GM12892 (cell line): ENCODE results near the gene MACROD2.

ENCODE experiments used
- POLR2A ChIP-seq: IDR thresholded peaks from 2 replicates; pipeline ENCODE4 v1.6.1; 2011; ENCODE audit warnings: low read depth, low read length, control low read depth
- POLR2AphosphoS5 ChIP-seq: IDR thresholded peaks from 2 replicates; pipeline ENCODE4 v1.6.1; 2011; ENCODE audit warnings: low read depth, low read length, control low read depth

GRCh38 chr20:14633507-14633906, 638.2 kb downstream of the MACROD2 start:
- TF ChIP-seq POLR2AphosphoS5 (no peak), POLR2A (no peak)
